IPS-18a (cell line): Measurements from ENCODE around the gene ALG12.

Experiments
- H3K27ac ChIP-seq: one replicate; pipeline ENCODE4 v1.5.1; 2013; ENCODE audit warnings: low read length
- H3K27me3 ChIP-seq: one replicate; pipeline ENCODE4 v1.6.1; 2013; ENCODE audit warnings: mild to moderate bottlenecking, low read length; ENCODE audit not compliant: control insufficient read depth, insufficient read depth
- H3K36me3 ChIP-seq: one replicate; pipeline ENCODE4 v1.6.1; 2013; ENCODE audit warnings: low read depth, low read length; ENCODE audit not compliant: control insufficient read depth
- H3K4me1 ChIP-seq: one replicate; pipeline ENCODE4 v1.6.1; 2013; ENCODE audit warnings: low read depth, low read length; ENCODE audit not compliant: control insufficient read depth
- H3K4me3 ChIP-seq: one replicate; pipeline ENCODE4 v1.5.1; 2013; ENCODE audit warnings: low read length
- H3K9ac ChIP-seq: one replicate; pipeline ENCODE4 v1.6.1; 2013; ENCODE audit warnings: mild to moderate bottlenecking, low read length, moderate library complexity
- H3K9me3 ChIP-seq: one replicate; pipeline ENCODE4 v1.6.1; 2013; ENCODE audit warnings: low read depth, low read length; ENCODE audit not compliant: control insufficient read depth

Gene ALG12

GRCh38 chr22:49872347-49872746 lies 45.9 kb downstream of the ALG12 start:
- no peak overlapping the region for H3K9ac ChIP-seq
- H3K27me3 ChIP-seq, result no peaks in the 10 kb centered on the region
- H3K36me3 ChIP-seq, result no peaks in the 10 kb centered on the region
- H3K9me3 ChIP-seq, result no peaks in the 10 kb centered on the region
- no peak overlapping the region for H3K27ac ChIP-seq
- H3K4me3 ChIP-seq, result no peak overlapping the region
- H3K4me1 ChIP-seq, result no peaks in the 10 kb centered on the region

GRCh38 chr22:49871482-49871881 lies 46.8 kb downstream of the ALG12 start:
- H3K4me1 ChIP-seq, result peaks cover 7% of the 10 kb centered on the region
- H3K36me3 ChIP-seq, result no peaks in the 10 kb centered on the region
- no peaks in the 10 kb centered on the region for H3K27me3 ChIP-seq
- H3K9ac ChIP-seq, result no peak overlapping the region
- H3K27ac ChIP-seq, result no peak overlapping the region
- no peaks in the 10 kb centered on the region for H3K9me3 ChIP-seq
- no peak overlapping the region for H3K4me3 ChIP-seq

- H3K36me3 ChIP-seq, result no peaks in the 10 kb centered on the region
- H3K9me3 ChIP-seq, result no peaks in the 10 kb centered on the region
- H3K27ac ChIP-seq, result no peak overlapping the region
- no peaks in the 10 kb centered on the region for H3K27me3 ChIP-seq
- H3K4me1 ChIP-seq, result peaks cover 8% of the 10 kb centered on the region
- no peak overlapping the region for H3K9ac ChIP-seq
- H3K4me3 ChIP-seq, result no peak overlapping the region
These were observed 48.2 kb downstream of the ALG12 start for GRCh38 chr22:49869845-49870712.

- no peaks in the 10 kb centered on the region for H3K9me3 ChIP-seq
- no peaks in the 10 kb centered on the region for H3K36me3 ChIP-seq
These were observed 49.0 kb downstream of the ALG12 start for GRCh38 chr22:49869086-49869830.

GRCh38 chr22:49867303-49868265 lies 50.7 kb downstream of the ALG12 start:
- H3K9ac ChIP-seq, result no peak overlapping the region
- no peak overlapping the region for H3K27ac ChIP-seq
- H3K4me1 ChIP-seq, result peaks cover 8% of the 10 kb centered on the region
- H3K27me3 ChIP-seq, result no peaks in the 10 kb centered on the region
- no peak overlapping the region for H3K4me3 ChIP-seq
- H3K9me3 ChIP-seq, result no peaks in the 10 kb centered on the region
- H3K36me3 ChIP-seq, result no peaks in the 10 kb centered on the region

More at GRCh38 chr22:49869086-49869830, 49.0 kb downstream of the ALG12 start:
- Histone ChIP-seq H3K9ac (no peak overlapping the region), H3K4me3 (no peak overlapping the region), H3K4me1 (peaks cover 8% of the 10 kb centered on the region), H3K27me3 (no peaks in the 10 kb centered on the region), H3K27ac (no peak overlapping the region)

DNA sequence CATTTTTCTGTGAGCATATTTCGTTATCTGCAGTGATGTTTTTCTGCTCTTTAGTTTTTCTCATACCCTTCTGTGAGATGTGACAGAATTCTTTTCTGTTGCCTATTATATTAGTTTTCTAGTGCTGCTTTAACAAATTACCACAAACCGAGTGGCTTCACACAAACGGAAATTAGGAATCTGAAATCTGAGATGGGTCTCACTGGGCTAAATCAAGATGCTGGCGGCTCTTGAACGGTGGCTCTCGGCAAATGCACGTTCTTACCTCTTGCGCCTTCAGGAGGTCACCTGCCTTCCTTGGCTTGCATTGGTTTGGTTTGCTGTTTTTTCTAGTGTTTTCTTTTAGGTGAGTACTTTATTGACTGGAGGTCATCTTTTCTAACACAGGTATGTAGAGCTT lies 51.6 kb downstream of the ALG12 start:
- peaks cover 8% of the 10 kb centered on the region for H3K4me1 ChIP-seq
- no peak overlapping the region for H3K4me3 ChIP-seq
- H3K9ac ChIP-seq, result no peak overlapping the region

GRCh38 chr22:49866134-49866533 lies 52.1 kb downstream of the ALG12 start:
- H3K36me3 ChIP-seq, result no peaks in the 10 kb centered on the region
- H3K27ac ChIP-seq, result no peak overlapping the region

More for the DNA sequence above, 51.6 kb downstream of the ALG12 start:
- H3K27ac ChIP-seq, result no peak overlapping the region
- no peaks in the 10 kb centered on the region for H3K36me3 ChIP-seq
- H3K27me3 ChIP-seq, result no peaks in the 10 kb centered on the region
- no peaks in the 10 kb centered on the region for H3K9me3 ChIP-seq

DNA sequence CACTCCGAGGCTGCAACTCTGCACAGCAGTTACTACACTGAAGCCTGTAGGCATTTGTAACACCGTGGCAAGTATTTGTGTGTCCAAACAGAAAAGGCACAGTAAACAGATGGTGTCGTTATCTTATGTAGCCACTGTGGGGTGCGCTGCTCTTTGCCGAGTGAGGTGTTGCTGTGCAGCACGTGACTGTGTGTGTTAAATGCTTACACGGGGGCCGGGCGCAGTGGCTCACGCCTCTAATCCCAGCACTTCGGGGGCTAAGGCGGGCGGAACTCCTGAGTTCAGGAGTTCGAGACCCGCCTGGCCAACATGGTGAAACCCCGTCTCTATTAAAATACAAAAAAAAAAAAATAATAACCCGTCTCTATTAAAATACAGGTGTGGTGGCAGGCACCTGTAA lies 53.1 kb downstream of the ALG12 start:
- Histone ChIP-seq H3K9me3 (no peaks in the 10 kb centered on the region), H3K27me3 (no peaks in the 10 kb centered on the region), H3K9ac (no peak overlapping the region), H3K4me3 (no peak overlapping the region), H3K36me3 (no peaks in the 10 kb centered on the region), H3K4me1 (peaks cover 8% of the 10 kb centered on the region), H3K27ac (no peak overlapping the region)

More at GRCh38 chr22:49866134-49866533, 52.1 kb downstream of the ALG12 start:
- Histone ChIP-seq H3K9ac (no peak overlapping the region), H3K4me3 (no peak overlapping the region), H3K4me1 (peaks cover 8% of the 10 kb centered on the region), H3K27me3 (no peaks in the 10 kb centered on the region), H3K9me3 (no peaks in the 10 kb centered on the region)

GRCh38 chr22:49863931-49864330 lies 54.3 kb downstream of the ALG12 start:
- Histone ChIP-seq H3K4me3 (no peak overlapping the region), H3K36me3 (no peaks in the 10 kb centered on the region), H3K27ac (no peak overlapping the region), H3K9ac (no peak overlapping the region), H3K4me1 (peaks cover 8% of the 10 kb centered on the region), H3K27me3 (no peaks in the 10 kb centered on the region), H3K9me3 (no peaks in the 10 kb centered on the region)

- Histone ChIP-seq H3K4me1 (peaks cover 8% of the 10 kb centered on the region), H3K27ac (no peak overlapping the region), H3K27me3 (no peaks in the 10 kb centered on the region), H3K9me3 (no peaks in the 10 kb centered on the region), H3K9ac (no peak overlapping the region), H3K4me3 (no peak overlapping the region), H3K36me3 (no peaks in the 10 kb centered on the region)
These were observed 55.8 kb downstream of the ALG12 start for GRCh38 chr22:49862496-49862776.
